Ammon's horn (tissue), 1 donor: ENCODE data around the gene BMPR2.
"Not testable (repeated sequence)": the region's sequence is repeated elsewhere in the genome, so short reads cannot be mapped to it uniquely, and the experiment has no call there.

Source experiments
- DNase-seq: peaks from one replicate; pipeline ENCODE4 v3.0.0-alpha.2; 2016; ENCODE audit warnings: low spot score

BMPR2 gene

GRCh38 chr2:202452744-202453143, 76.6 kb downstream of the BMPR2 start:
- no peak for DNase-seq

- no peak for DNase-seq
Observed at GRCh38 chr2:202454536-202454935, 78.4 kb downstream of the BMPR2 start.

- DNase-seq: no peak
Observed at GRCh38 chr2:202455114-202455513, 79.0 kb downstream of the BMPR2 start.

GRCh38 chr2:202460119-202460518, 84.0 kb downstream of the BMPR2 start:
- no peak for DNase-seq

- DNase-seq: peak; percentile 8
Observed at GRCh38 chr2:202479090-202479489, 103.0 kb downstream of the BMPR2 start.

GRCh38 chr2:202479610-202480009, 103.5 kb downstream of the BMPR2 start:
- no peak for DNase-seq

GRCh38 chr2:202486351-202486750, 110.2 kb downstream of the BMPR2 start:
- DNase-seq: no peak

- no peak for DNase-seq
Observed at GRCh38 chr2:202488671-202489070, 112.5 kb downstream of the BMPR2 start.

- DNase-seq: no peak
Observed at GRCh38 chr2:202490479-202490878, 114.4 kb downstream of the BMPR2 start.

- DNase-seq: no peak
Observed at GRCh38 chr2:202491514-202491913, 115.4 kb downstream of the BMPR2 start.

GRCh38 chr2:202494300-202495229, 118.4 kb downstream of the BMPR2 start:
- peak; percentile 84 for DNase-seq

- no peak for DNase-seq
Observed at GRCh38 chr2:202495230-202495604, 119.1 kb downstream of the BMPR2 start.

GRCh38 chr2:202496835-202497472, 120.8 kb downstream of the BMPR2 start:
- DNase-seq: not testable (repeated sequence)

GRCh38 chr2:202497473-202497866, 121.3 kb downstream of the BMPR2 start:
- not testable (repeated sequence) for DNase-seq

- not testable (repeated sequence) for DNase-seq
Observed at GRCh38 chr2:202499841-202500240, 123.7 kb downstream of the BMPR2 start.

GRCh38 chr2:202503276-202503675, 127.1 kb downstream of the BMPR2 start:
- not testable (repeated sequence) for DNase-seq

- no peak for DNase-seq
Observed at GRCh38 chr2:202508686-202509085, 132.6 kb downstream of the BMPR2 start.

- no peak for DNase-seq
Observed at GRCh38 chr2:202510911-202511310, 134.8 kb downstream of the BMPR2 start.

GRCh38 chr2:202512176-202512575, 136.0 kb downstream of the BMPR2 start:
- no peak for DNase-seq

- no peak for DNase-seq
Observed at GRCh38 chr2:202514732-202515131, 138.6 kb downstream of the BMPR2 start.

GRCh38 chr2:202519453-202519852, 143.3 kb downstream of the BMPR2 start:
- no peak for DNase-seq

- no peak for DNase-seq
Observed at GRCh38 chr2:202521470-202521869, 145.3 kb downstream of the BMPR2 start.

GRCh38 chr2:202529389-202529788, 153.3 kb downstream of the BMPR2 start:
- DNase-seq: no peak
